Left ventricle myocardium inferior (tissue), 1 donor: Measurements from ENCODE around the gene BEND3. TPM values are rescaled to one million over a fixed set of nuclear protein-coding genes. Genes with fewer than 3 reads are reported as not detected.
"Not testable (repeated sequence)": the region's sequence is repeated elsewhere in the genome, so short reads cannot be mapped to it uniquely, and the experiment has no call there.

Experiments used
- DNase-seq: peaks from one replicate; pipeline ENCODE4 v3.0.0-alpha.2; 2020
- H3K27ac ChIP-seq: fragments of 200-600 bp; replicated peaks from 2 replicates; pipeline ENCODE4 v1.8.0; 2021
- H3K27me3 ChIP-seq: fragments of 200-600 bp; 2 replicates; pipeline ENCODE4 v1.8.0; 2021; ENCODE audit warnings: low read depth
- H3K36me3 ChIP-seq: fragments of 200-600 bp; 2 replicates; pipeline ENCODE4 v1.8.0; 2021
- H3K4me1 ChIP-seq: fragments of 200-600 bp; 2 replicates; pipeline ENCODE4 v1.8.0; 2021
- H3K4me3 ChIP-seq: fragments of 200-600 bp; 2 replicates; pipeline ENCODE4 v1.8.0; 2021; ENCODE audit warnings: mild to moderate bottlenecking, moderate library complexity
- H3K9me3 ChIP-seq: fragments of 200-600 bp; replicated peaks from 2 replicates; pipeline ENCODE4 v1.8.0; 2021
- intact Hi-C: fragments of 100-400 bp; cut with micrococcal nuclease; formaldehyde crosslinking; loops from one replicate; pipeline ENCODE4 v1.11.0; 2022
- total RNA-seq: library from RNA; stranded (reverse); fragmentation: NEBNext Ultra II Directional; extraction: Animal tissue kit (Norgen Biotek cat#: 25700); gene quantifications from one replicate; pipeline ENCODE4 v1.2.1, GENCODE V29; 2021
- TF ChIP-seq, protein P1 (sequence below): fragments of 200-600 bp; IDR thresholded peaks from 2 replicates; pipeline ENCODE4 v1.8.0; 2021; ENCODE audit warnings: antibody characterized with exemption, mild to moderate bottlenecking, borderline replicate concordance
- donor health status: DM: no; HTN: yes; CAD: no; lungs with severe emphysema.

Gene BEND3
- total RNA-seq, 1 donor from 2014 or later: 1.5 TPM

DNA sequence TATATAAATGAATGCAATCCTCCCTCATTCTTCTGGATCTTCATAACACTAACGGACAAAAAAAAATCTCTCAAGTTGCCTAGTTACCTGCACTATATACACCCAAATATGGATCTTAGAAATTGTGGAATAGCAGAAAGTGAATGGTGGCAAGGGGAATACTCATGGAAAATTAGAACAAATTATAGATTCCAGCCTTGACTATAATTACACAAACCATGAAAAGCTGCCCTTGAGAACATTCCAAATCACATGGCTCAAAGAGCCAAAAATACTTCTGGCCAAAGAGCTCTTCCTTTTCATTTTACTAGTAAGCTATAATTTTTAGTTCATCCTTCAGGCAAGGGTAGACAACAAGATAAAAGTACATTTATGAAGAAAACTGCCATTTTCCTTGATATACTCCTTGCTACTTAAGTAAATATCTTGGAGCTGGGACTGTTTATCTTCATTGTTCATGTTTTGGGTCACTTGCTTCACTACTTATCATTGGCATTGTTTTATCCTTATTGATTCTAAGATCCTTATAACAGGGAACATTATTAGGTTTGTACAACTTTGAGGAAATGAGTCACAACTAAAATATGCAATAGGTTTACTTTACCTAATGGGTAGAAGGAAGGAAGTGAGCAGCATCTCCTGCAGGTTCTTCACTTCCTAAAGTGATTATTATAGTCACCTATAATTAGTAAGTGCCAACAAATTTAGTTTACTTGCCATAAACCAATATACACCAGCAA is 93.7 kb downstream of the BEND3 start:
- intact Hi-C loops: no loop called here
- DNase-seq: no peak
- Histone ChIP-seq H3K27me3 (no peaks in the 10 kb centered on the region), H3K27ac (no peak overlapping the region), H3K4me1 (peaks cover 7% of the 10 kb centered on the region), H3K4me3 (no peak overlapping the region), H3K9me3 (no peaks in the 10 kb centered on the region), H3K36me3 (no peaks in the 10 kb centered on the region)
- TF ChIP-seq, protein P1, sequence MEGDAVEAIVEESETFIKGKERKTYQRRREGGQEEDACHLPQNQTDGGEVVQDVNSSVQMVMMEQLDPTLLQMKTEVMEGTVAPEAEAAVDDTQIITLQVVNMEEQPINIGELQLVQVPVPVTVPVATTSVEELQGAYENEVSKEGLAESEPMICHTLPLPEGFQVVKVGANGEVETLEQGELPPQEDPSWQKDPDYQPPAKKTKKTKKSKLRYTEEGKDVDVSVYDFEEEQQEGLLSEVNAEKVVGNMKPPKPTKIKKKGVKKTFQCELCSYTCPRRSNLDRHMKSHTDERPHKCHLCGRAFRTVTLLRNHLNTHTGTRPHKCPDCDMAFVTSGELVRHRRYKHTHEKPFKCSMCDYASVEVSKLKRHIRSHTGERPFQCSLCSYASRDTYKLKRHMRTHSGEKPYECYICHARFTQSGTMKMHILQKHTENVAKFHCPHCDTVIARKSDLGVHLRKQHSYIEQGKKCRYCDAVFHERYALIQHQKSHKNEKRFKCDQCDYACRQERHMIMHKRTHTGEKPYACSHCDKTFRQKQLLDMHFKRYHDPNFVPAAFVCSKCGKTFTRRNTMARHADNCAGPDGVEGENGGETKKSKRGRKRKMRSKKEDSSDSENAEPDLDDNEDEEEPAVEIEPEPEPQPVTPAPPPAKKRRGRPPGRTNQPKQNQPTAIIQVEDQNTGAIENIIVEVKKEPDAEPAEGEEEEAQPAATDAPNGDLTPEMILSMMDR: no peak

DNA sequence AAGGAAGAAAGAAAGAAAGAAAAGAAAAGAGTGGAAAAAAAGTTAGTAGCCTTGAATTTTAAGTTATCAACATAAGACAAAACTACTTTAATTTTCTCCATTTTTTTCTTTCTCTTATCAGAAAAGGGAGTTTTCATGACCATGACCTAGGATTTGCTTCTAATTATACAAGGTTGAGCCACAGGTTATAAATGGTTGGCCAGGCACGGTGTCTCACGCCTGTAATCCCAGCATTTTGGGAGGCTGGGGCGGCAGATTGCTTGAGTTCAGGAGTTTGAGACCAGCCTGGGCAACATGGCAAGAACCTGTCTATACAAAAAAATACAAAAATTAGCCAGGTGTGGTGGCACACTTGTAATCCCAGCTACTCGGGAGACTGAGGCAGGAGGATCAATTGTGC is 95.1 kb downstream of the BEND3 start:
- Histone ChIP-seq H3K4me1 (peaks cover 7% of the 10 kb centered on the region), H3K36me3 (no peaks in the 10 kb centered on the region), H3K27ac (no peak overlapping the region), H3K27me3 (no peaks in the 10 kb centered on the region), H3K4me3 (no peak overlapping the region), H3K9me3 (no peaks in the 10 kb centered on the region)
- DNase-seq: no peak
- intact Hi-C loops: no loop called here
- TF ChIP-seq, protein P1: no peak

DNA sequence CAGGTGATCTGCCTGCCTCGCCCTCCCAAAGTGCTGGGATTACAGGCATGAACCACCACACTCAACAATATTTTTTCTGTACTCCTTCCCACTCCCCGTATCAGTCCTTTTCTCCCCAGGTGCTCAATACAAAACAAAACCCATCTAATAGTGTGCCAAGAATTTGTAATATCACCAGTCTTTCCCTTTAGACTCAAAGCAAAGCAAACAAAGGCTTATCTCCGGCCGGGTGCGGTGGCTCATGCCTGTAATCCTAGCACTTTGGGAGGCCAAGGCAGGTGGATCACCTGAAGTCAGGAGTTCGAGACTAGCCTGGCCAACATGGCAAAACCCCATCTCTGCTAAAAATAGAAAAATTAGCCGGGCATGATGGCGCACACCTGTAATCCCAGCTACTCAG is 95.7 kb downstream of the BEND3 start:
- intact Hi-C loops, H3K9me3 ChIP-seq, H3K4me1 ChIP-seq, DNase-seq, H3K4me3 ChIP-seq, H3K27me3 ChIP-seq, H3K36me3 ChIP-seq, H3K27ac ChIP-seq: not testable (repeated sequence)

DNA sequence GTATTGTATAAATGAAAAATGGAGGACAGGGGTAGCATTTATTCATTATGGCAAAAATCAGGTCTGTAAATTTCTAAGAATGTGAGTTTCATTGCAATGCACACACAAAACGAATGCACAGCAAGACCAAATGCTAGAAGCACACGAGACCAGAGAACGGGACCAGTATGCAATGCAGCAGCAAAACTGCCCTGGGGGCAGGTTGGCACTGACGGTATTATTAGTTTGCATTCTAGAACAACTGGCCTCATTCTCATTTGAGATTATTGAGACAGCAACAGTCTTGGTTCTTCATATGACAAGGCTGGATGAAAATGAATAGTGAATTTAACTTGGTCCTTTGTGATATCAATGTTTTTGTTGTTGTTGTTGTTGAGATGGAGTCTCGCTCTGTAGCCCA is 96.3 kb downstream of the BEND3 start:
- Histone ChIP-seq H3K27ac (no peak overlapping the region), H3K36me3 (no peaks in the 10 kb centered on the region), H3K4me1 (peaks cover 7% of the 10 kb centered on the region), H3K27me3 (peaks cover 3% of the 10 kb centered on the region), H3K9me3 (no peaks in the 10 kb centered on the region), H3K4me3 (no peak overlapping the region)
- intact Hi-C loops: no loop called here
- no peak for DNase-seq
- TF ChIP-seq, protein P1: no peak

Other genes with a start within 250 kb of the BEND3 start
- gene CD24, start 140.8 kb downstream of the BEND3 start, total RNA-seq: 0.71 TPM
- 35.8 TPM for gene MTRES1, start 87.3 kb downstream of the BEND3 start, total RNA-seq